OCI-LY7 (cell line): ENCODE results near the gene COQ8A. TPM values are rescaled to one million over a fixed set of nuclear protein-coding genes. Genes with fewer than 3 reads are reported as not detected.

Experiments
- BruUV-seq: library from RNA; stranded (reverse); fragments of 400-500 nt; replicated peaks from 2 replicates; lab custom pipeline; 2021; lab: Mats Ljungman, UMichigan
- CTCF ChIA-PET: fragments of 300-600 bp; sonication (Branson Sonifier 250); formaldehyde crosslinking; loops from one replicate; lab custom pipeline; 2022; ENCODE audit warnings: antibody characterized with exemption; ENCODE audit not compliant: unreplicated experiment; lab: Charles Lee
- POLR2A ChIA-PET: fragments of 300-600 bp; sonication (Branson Sonifier 250); formaldehyde crosslinking; loops from one replicate; lab custom pipeline; 2022; ENCODE audit warnings: antibody characterized with exemption; lab: Charles Lee
- DNase-seq: peaks from one replicate; pipeline ENCODE4 v3.0.0-alpha.2; 2015; ENCODE audit warnings: low spot score
- H2AFZ ChIP-seq: fragments of 200-600 bp; sonication (generic), shearing (Covaris generic); 2 replicates; pipeline ENCODE4 v1.6.1; 2014; ENCODE audit warnings: mild to moderate bottlenecking, antibody characterized with exemption, low read length, moderate library complexity
- H3K27ac ChIP-seq: fragments of 200-600 bp; sonication (generic); 2 replicates; pipeline ENCODE4 v1.5.1; 2014; ENCODE audit warnings: mixed run types, low read depth, mild to moderate bottlenecking, moderate library complexity, low read length, inconsistent platforms; ENCODE audit not compliant: poor library complexity, severe bottlenecking
- H3K36me3 ChIP-seq: fragments of 200-600 bp; sonication (generic); 2 replicates; pipeline ENCODE4 v1.6.1; 2014; ENCODE audit warnings: mild to moderate bottlenecking, antibody characterized with exemption, low read length, moderate library complexity, mixed read lengths; ENCODE audit not compliant: insufficient read depth
- H3K4me1 ChIP-seq: fragments of 200-600 bp; sonication (generic); 2 replicates; pipeline ENCODE4 v1.5.1; 2014; ENCODE audit warnings: mild to moderate bottlenecking, low read length; ENCODE audit not compliant: insufficient read depth, poor library complexity, severe bottlenecking
- H3K4me2 ChIP-seq: fragments of 200-600 bp; sonication (generic); 2 replicates; pipeline ENCODE4 v1.6.1; 2014; ENCODE audit warnings: mild to moderate bottlenecking, low read length
- H3K4me3 ChIP-seq: fragments of 200-600 bp; sonication (generic); 2 replicates; pipeline ENCODE4 v1.5.1; 2014; ENCODE audit warnings: mild to moderate bottlenecking, low read depth, low read length; ENCODE audit not compliant: poor library complexity, severe bottlenecking
- H3K79me2 ChIP-seq: fragments of 200-600 bp; sonication (generic); 2 replicates; pipeline ENCODE4 v1.6.1; 2016; ENCODE audit warnings: low read depth, mild to moderate bottlenecking, low read length, moderate library complexity, mixed read lengths; ENCODE audit not compliant: insufficient read depth
- H3K9me2 ChIP-seq: fragments of 200-600 bp; sonication (generic); 2 replicates; pipeline ENCODE4 v1.6.1; 2016; ENCODE audit warnings: mild to moderate bottlenecking, low read length, mixed read lengths; ENCODE audit not compliant: insufficient read depth
- H3K9me3 ChIP-seq: fragments of 200-600 bp; sonication (generic); 2 replicates; pipeline ENCODE4 v1.6.1; 2014; ENCODE audit warnings: mild to moderate bottlenecking, mixed run types, low read length, mixed read lengths
- H4K20me1 ChIP-seq: fragments of 200-600 bp; sonication (generic); 2 replicates; pipeline ENCODE4 v1.6.1; 2014; ENCODE audit warnings: mild to moderate bottlenecking, antibody characterized with exemption, low read length, moderate library complexity, mixed read lengths; ENCODE audit not compliant: insufficient read depth
- EZH2phosphoT487 ChIP-seq: fragments of 200-600 bp; sonication (generic); IDR thresholded peaks from 2 replicates; pipeline ENCODE4 v1.6.1; 2018; ENCODE audit warnings: low read depth, borderline replicate concordance, mild to moderate bottlenecking, mixed run types, antibody characterized with exemption, low read length, moderate library complexity, mixed read lengths
- intact Hi-C: fragments of 100-400 bp; cut with micrococcal nuclease; formaldehyde crosslinking; loops from one replicate; pipeline ENCODE4 v1.10.0; 2022; ENCODE audit not compliant: unreplicated experiment
- total RNA-seq, 2 experiments: library from RNA; depleted of rRNA in 1 of 2; stranded (reverse); fragments of >200 nt in 1 of 2; shearing (Covaris generic) in 1 of 2; gene quantifications; 2 replicates each; pipeline ENCODE4 v1.2.3, GENCODE V29; 2014 to 2022
- TF ChIP-seq, protein P1 (sequence below): fragments of 200-600 bp; sonication (generic); conservative IDR thresholded peaks from 2 replicates; pipeline ENCODE4 v1.5.1; 2014; ENCODE audit warnings: mild to moderate bottlenecking, antibody characterized with exemption, low read length, moderate library complexity, mixed read lengths

COQ8A gene
- total RNA-seq, 2 experiments from 2014 or later = 19.4 to 19.6 TPM

GRCh38 chr1:226960944-226961765 lies 21.1 kb downstream of the COQ8A start:
- Histone ChIP-seq H2AFZ (no peak overlapping the region), H4K20me1 (no peaks in the 10 kb centered on the region)

DNA sequence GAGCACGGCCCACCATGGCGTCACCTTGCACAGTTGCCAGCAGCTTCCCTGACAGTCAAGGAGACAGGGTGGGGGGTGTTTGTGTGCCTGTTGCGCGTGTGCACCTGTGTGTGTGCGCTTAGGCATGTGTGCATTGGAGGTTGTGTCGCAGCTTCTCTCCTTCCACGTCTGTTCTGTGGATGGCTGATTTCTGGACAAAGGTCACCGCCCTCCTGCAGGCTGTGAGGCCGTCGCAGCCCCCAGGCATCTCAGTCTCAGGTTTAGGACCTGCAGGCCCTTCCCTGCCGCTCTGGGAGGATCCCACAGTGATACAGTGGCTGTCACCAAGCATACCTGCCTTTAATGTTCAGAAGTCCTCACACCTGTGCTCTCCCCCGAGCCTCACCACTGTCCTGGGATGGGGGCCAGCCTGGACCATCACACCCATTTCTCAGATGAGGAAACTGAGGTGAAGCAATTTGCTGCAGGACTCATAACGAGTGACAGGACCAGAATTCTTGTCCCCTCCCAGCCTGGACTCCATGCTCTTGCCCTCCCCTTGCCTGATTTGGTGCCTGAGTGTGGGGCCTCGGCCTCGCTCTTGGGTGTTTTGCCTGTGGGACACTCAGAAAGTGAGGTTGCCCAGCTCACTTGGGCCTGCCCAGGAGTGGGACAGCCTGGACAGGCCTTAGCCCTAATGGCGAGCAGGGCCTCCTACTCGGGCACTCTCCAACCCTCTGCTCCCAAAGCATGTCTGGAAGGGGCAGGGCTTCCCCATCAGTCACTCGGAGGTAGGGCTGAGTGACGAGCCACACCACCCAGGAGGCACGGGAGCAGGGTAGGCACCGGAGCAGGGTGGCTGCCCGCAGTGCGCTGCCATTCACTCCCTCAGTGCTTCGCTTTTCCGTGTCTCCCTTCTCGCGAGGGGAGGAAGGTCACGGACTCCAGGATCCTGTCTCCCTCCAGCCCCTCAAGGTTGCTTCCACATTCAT lies 22.6 kb downstream of the COQ8A start:
- no peak overlapping the region for H3K4me2 ChIP-seq
- CTCF ChIA-PET = no interaction called here
- H3K36me3 ChIP-seq = no peaks in the 10 kb centered on the region
- no peaks in the 10 kb centered on the region for H4K20me1 ChIP-seq
- no peaks in the 10 kb centered on the region; the same call in 1 of the 2 replicates for H3K9me3 ChIP-seq
- H3K27ac ChIP-seq = no peak overlapping the region
- POLR2A ChIA-PET = no interaction called here
- no peak for DNase-seq
- peaks cover 3% of the 10 kb centered on the region for H3K4me1 ChIP-seq
- TF ChIP-seq, protein P1, sequence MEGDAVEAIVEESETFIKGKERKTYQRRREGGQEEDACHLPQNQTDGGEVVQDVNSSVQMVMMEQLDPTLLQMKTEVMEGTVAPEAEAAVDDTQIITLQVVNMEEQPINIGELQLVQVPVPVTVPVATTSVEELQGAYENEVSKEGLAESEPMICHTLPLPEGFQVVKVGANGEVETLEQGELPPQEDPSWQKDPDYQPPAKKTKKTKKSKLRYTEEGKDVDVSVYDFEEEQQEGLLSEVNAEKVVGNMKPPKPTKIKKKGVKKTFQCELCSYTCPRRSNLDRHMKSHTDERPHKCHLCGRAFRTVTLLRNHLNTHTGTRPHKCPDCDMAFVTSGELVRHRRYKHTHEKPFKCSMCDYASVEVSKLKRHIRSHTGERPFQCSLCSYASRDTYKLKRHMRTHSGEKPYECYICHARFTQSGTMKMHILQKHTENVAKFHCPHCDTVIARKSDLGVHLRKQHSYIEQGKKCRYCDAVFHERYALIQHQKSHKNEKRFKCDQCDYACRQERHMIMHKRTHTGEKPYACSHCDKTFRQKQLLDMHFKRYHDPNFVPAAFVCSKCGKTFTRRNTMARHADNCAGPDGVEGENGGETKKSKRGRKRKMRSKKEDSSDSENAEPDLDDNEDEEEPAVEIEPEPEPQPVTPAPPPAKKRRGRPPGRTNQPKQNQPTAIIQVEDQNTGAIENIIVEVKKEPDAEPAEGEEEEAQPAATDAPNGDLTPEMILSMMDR = no peak
- TF ChIP-seq EZH2phosphoT487 = no peak
- no peaks in the 10 kb centered on the region for H3K9me2 ChIP-seq
- BruUV-seq = no TSS peak
- no peak overlapping the region for H3K4me3 ChIP-seq
- intact Hi-C loops = no loop called here
- no peaks in the 10 kb centered on the region for H3K79me2 ChIP-seq
- H2AFZ ChIP-seq = no peak overlapping the region

More at GRCh38 chr1:226960944-226961765, 21.1 kb downstream of the COQ8A start:
- H3K9me2 ChIP-seq = no peaks in the 10 kb centered on the region
- ChIA-PET POLR2A (no interaction called here), CTCF (no interaction called here)
- H3K27ac ChIP-seq = no peak overlapping the region
- H3K79me2 ChIP-seq = no peaks in the 10 kb centered on the region
- no peak for TF ChIP-seq EZH2phosphoT487
- TF ChIP-seq, protein P1 = no peak
- no peak for DNase-seq
- no peaks in the 10 kb centered on the region; the same call in 1 of the 2 replicates for H3K9me3 ChIP-seq
- intact Hi-C loops = no loop called here
- peaks cover 3% of the 10 kb centered on the region for H3K4me1 ChIP-seq
- H3K4me3 ChIP-seq = no peak overlapping the region
- no peaks in the 10 kb centered on the region for H3K36me3 ChIP-seq
- BruUV-seq = no TSS peak
- H3K4me2 ChIP-seq = no peak overlapping the region
